ENCODE data around the gene ATN1. TPM values are rescaled to one million over a fixed set of nuclear protein-coding genes. Genes with fewer than 3 reads are reported as not detected.

Gene ATN1
- total RNA-seq, 2 experiments from 2014 or later = 33.9 to 34.6 TPM

DNA sequence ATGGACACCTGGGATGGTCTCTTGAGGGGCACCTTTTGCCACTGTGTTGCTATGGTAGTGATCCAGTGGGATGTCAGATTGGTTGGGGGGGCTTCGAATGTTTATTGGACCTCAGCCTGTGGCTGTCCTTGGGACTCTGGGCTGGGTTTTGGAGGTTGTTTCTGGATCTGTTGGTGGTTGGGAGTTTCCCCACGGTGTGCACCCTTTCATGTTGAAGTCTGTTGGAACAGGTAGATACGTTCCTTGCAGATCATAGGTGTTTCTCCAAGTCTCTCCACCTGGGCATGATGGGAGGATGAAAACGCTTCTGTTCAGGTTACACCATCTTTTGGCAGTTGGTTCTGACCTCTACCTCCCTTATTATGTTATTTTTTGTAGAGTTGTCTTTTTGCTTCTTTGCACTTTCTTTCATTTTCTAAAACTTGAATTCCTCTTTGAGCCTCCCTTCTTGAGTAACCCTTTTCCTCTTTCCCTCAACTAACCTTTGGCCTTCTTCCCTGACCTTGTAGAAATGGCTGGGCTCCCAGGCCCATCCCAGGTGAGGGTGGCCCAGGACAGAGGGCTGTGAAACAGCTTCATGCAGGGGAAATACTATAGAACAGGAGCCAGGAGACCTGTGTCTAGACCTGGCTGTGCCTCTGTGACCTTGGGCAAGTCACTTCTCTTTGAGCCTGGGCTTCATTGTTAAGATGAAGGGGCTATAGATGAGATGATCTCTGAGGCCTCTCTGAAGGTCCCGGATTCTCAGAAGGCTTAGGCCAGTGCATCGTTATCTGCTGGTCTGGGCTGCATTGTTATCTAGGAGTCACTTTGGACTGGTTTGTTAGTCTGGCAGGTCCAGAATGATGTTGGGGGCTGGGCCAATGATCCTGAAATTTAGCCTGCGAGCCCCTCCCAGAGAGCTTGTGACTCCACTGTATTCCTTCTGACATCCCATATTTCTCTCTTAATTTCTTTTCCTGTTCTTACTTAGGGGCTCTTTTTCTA, 2.0 kb downstream of the ATN1 start:
- Mint-ChIP-seq H3K36me3 (ENCODE audit: low read depth) (peaks cover 19% of the 10 kb centered on the region), H3K9me3 (no peaks in the 10 kb centered on the region), H3K27ac (peak overlapping the region; percentile 78), H3K4me1 (peaks cover 76% of the 10 kb centered on the region), H3K27me3 (no peaks in the 10 kb centered on the region), H3K4me3 (peak overlapping the region; percentile 78)
- DNase-seq = no peak
- ChIA-PET POLR2A (interaction anchor here (1.1 to 19.4 kb wide), 6 partner anchors 7 to 60 kb away, joined by 3 to 295 read pairs (median 8); partner anchors contain the start of genes C12orf57, PTPN6, RNU7-1 and SPSB2), CTCF (interaction anchor here (1.0 to 1.3 kb wide), 5 partner anchors 8 to 234 kb away, joined by 3 to 7 read pairs (median 3); partner anchors contain the start of genes C12orf57 and RNU7-1)

DNA sequence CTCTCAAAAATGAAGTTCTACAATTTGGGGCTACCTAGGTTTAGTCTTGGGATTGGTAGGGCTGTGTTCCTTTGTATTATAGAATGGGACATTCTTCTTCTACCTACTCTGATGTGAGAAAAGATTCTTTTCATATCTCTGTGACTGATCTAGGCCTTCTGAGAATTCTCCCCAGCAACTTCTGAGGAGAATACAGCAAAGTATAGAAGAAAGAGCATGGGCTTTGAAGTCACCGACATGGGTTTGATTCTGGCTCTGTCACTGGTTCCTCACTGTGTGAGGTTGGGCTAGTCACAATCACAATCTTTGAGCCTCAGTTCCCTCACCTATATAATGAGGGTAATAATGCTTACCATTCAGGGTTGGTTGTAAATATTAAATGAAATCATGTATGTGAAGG, 5.0 kb downstream of the ATN1 start:
- Mint-ChIP-seq H3K9me3 (no peaks in the 10 kb centered on the region), H3K4me1 (peaks cover 76% of the 10 kb centered on the region), H3K27ac (peak overlapping the region; percentile 76), H3K4me3 (no peak overlapping the region), H3K27me3 (no peaks in the 10 kb centered on the region), H3K36me3 (ENCODE audit: low read depth) (peaks cover 39% of the 10 kb centered on the region)
- CTCF ChIA-PET = interaction anchor here (1.0 to 1.4 kb wide), 3 partner anchors 9 to 60 kb away, joined by 4 to 6 read pairs (median 4); partner anchors contain the start of gene SPSB2
- no peak for DNase-seq
- POLR2A ChIA-PET = interaction anchor here (0.7 to 19.4 kb wide), 6 partner anchors 10 to 175 kb away, joined by 3 to 295 read pairs (median 3); partner anchors contain the start of genes C12orf57, ENO2, PTPN6 and RNU7-1

DNA sequence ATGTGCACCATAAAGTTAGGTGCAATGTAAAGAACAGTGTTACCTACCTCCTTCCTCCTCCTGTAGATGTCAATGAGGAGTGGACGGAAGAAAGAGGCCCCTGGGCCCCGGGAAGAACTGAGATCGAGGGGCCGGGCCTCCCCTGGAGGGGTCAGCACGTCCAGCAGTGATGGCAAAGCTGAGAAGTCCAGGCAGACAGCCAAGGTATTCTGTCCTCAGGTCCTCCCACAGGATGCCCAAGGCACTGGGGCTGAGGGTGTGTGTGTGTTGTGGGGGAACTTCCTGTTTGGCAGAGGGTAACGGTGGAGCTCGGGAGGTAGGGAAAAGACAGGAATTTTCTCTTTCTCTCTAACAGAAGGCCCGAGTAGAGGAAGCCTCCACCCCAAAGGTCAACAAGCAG, 6.4 kb downstream of the ATN1 start:
- Mint-ChIP-seq H3K27ac (peak overlapping the region; percentile 41), H3K4me1 (peaks cover 77% of the 10 kb centered on the region), H3K9me3 (no peaks in the 10 kb centered on the region), H3K4me3 (no peak overlapping the region), H3K36me3 (ENCODE audit: low read depth) (peaks cover 35% of the 10 kb centered on the region), H3K27me3 (no peaks in the 10 kb centered on the region)
- POLR2A ChIA-PET = interaction anchor here (1.4 to 19.4 kb wide), 5 partner anchors 8 to 66 kb away, joined by 4 to 295 read pairs (median 34); partner anchors contain the start of genes ATN1, C12orf57, PTPN6 and RNU7-1
- DNase-seq = no peak
- CTCF ChIA-PET = interaction anchor here (1.0 to 2.4 kb wide), 3 partner anchors 10 to 65 kb away, joined by 3 to 15 read pairs (median 3); no protein-coding TSS in a partner anchor

DNA sequence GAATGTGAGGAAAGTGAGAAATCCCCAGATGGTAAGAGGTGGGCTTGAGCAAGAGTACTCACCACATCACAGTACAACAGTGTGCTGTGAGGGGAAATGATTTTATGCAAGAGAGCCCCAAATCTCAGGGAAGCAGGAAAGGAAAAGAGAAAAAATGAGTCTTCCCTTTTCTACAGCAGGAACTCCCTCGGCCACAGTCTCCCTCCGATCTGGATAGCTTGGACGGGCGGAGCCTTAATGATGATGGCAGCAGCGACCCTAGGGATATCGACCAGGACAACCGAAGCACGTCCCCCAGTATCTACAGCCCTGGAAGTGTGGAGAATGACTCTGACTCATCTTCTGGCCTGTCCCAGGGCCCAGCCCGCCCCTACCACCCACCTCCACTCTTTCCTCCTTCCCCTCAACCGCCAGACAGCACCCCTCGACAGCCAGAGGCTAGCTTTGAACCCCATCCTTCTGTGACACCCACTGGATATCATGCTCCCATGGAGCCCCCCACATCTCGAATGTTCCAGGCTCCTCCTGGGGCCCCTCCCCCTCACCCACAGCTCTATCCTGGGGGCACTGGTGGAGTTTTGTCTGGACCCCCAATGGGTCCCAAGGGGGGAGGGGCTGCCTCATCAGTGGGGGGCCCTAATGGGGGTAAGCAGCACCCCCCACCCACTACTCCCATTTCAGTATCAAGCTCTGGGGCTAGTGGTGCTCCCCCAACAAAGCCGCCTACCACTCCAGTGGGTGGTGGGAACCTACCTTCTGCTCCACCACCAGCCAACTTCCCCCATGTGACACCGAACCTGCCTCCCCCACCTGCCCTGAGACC, 7.8 kb downstream of the ATN1 start:
- Mint-ChIP-seq H3K27ac (peak overlapping the region; percentile 95), H3K4me3 (peak overlapping the region; percentile 88), H3K27me3 (no peaks in the 10 kb centered on the region), H3K36me3 (ENCODE audit: low read depth) (peaks cover 38% of the 10 kb centered on the region), H3K9me3 (no peaks in the 10 kb centered on the region), H3K4me1 (peaks cover 69% of the 10 kb centered on the region)
- POLR2A ChIA-PET = interaction anchor here (1.0 to 19.4 kb wide), 7 partner anchors 9 to 83 kb away, joined by 4 to 295 read pairs (median 48); partner anchors contain the start of genes ATN1, C12orf57, CDCA3 and PTPN6
- no peak for DNase-seq
- CTCF ChIA-PET = interaction anchor here (2.4 to 6.5 kb wide), 3 partner anchors 10 to 28 kb away, joined by 15 to 71 read pairs (median 27); partner anchors contain the start of gene ATN1

DNA sequence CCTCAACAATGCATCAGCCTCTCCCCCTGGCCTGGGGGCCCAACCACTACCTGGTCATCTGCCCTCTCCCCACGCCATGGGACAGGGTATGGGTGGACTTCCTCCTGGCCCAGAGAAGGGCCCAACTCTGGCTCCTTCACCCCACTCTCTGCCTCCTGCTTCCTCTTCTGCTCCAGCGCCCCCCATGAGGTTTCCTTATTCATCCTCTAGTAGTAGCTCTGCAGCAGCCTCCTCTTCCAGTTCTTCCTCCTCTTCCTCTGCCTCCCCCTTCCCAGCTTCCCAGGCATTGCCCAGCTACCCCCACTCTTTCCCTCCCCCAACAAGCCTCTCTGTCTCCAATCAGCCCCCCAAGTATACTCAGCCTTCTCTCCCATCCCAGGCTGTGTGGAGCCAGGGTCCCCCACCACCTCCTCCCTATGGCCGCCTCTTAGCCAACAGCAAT, 8.5 kb downstream of the ATN1 start:
- Mint-ChIP-seq H3K36me3 (ENCODE audit: low read depth) (peaks cover 38% of the 10 kb centered on the region), H3K27ac (peak overlapping the region; percentile 95), H3K9me3 (no peaks in the 10 kb centered on the region), H3K4me3 (peak overlapping the region; percentile 88), H3K27me3 (no peaks in the 10 kb centered on the region), H3K4me1 (peaks cover 64% of the 10 kb centered on the region)
- CTCF ChIA-PET = interaction anchor here (0.7 to 6.5 kb wide), 3 partner anchors 10 to 27 kb away, joined by 3 to 71 read pairs (median 27); partner anchors contain the start of gene ATN1
- DNase-seq = no peak
- POLR2A ChIA-PET = interaction anchor here (0.7 to 19.4 kb wide), 9 partner anchors 10 to 172 kb away, joined by 4 to 295 read pairs (median 34); partner anchors contain the start of genes ATN1, C12orf57, C1RL and CDCA3

DNA sequence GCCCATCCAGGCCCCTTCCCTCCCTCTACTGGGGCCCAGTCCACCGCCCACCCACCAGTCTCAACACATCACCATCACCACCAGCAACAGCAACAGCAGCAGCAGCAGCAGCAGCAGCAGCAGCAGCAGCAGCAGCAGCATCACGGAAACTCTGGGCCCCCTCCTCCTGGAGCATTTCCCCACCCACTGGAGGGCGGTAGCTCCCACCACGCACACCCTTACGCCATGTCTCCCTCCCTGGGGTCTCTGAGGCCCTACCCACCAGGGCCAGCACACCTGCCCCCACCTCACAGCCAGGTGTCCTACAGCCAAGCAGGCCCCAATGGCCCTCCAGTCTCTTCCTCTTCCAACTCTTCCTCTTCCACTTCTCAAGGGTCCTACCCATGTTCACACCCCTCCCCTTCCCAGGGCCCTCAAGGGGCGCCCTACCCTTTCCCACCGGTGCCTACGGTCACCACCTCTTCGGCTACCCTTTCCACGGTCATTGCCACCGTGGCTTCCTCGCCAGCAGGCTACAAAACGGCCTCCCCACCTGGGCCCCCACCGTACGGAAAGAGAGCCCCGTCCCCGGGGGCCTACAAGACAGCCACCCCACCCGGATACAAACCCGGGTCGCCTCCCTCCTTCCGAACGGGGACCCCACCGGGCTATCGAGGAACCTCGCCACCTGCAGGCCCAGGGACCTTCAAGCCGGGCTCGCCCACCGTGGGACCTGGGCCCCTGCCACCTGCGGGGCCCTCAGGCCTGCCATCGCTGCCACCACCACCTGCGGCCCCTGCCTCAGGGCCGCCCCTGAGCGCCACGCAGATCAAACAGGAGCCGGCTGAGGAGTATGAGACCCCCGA, 9.1 kb downstream of the ATN1 start:
- peaks cover 61% of the 10 kb centered on the region for H3K4me1 Mint-ChIP-seq
- no peaks in the 10 kb centered on the region for H3K27me3 Mint-ChIP-seq
- peak; percentile 63 for DNase-seq
- peaks cover 38% of the 10 kb centered on the region for H3K36me3 Mint-ChIP-seq (ENCODE audit: low read depth)
- peak overlapping the region; percentile 88 for H3K4me3 Mint-ChIP-seq
- POLR2A ChIA-PET = interaction anchor here (0.7 to 19.4 kb wide), 21 partner anchors 10 to 248 kb away, joined by 3 to 295 read pairs (median 6); partner anchors contain the start of genes ATN1, C12orf57, C1RL and CDCA3
- no peaks in the 10 kb centered on the region for H3K9me3 Mint-ChIP-seq
- CTCF ChIA-PET = interaction anchor here (0.7 to 6.5 kb wide), 20 partner anchors 8 to 176 kb away, joined by 3 to 71 read pairs (median 10); partner anchors contain the start of genes ATN1, C1RL, LPCAT3 and PTPN6
- H3K27ac Mint-ChIP-seq = peak overlapping the region; percentile 95

DNA sequence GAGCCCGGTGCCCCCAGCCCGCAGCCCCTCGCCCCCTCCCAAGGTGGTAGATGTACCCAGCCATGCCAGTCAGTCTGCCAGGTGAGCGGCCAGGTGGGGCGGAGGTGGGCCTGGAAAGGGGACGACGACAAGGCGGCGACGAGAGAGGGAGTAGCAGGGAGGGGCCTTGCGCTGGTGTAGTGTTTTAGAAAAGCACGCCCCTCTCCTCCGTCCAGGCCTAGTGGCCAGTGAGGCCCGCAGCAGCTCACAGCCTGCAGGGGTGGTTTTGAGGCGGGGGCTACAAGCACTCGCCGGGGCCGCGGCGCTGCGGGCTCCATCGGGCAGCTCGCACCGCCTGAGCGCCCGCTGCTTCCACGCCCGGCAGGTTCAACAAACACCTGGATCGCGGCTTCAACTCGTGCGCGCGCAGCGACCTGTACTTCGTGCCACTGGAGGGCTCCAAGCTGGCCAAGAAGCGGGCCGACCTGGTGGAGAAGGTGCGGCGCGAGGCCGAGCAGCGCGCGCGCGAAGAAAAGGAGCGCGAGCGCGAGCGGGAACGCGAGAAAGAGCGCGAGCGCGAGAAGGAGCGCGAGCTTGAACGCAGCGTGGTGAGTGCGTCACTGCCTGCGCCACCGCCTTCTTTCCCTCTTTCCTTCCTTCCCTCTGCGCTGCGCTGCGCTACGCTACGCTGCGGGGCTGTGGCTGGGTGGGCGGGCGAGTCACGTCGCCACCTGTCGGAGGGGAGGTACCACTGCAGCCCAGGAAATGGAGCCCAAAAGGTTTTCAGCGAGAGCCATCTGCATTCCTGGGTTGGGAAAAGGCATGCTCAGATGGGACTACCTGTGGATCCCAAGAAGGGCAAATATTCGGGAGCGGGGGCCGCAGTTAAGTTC, 10.0 kb downstream of the ATN1 start:
- ChIA-PET POLR2A (interaction anchor here (0.6 to 19.4 kb wide), 25 partner anchors 10 to 397 kb away, joined by 3 to 295 read pairs (median 6); partner anchors contain the start of genes ATN1, C12orf57, CDCA3 and EMG1), CTCF (interaction anchor here (0.6 to 6.5 kb wide), 30 partner anchors 9 to 214 kb away, joined by 3 to 71 read pairs (median 6); partner anchors contain the start of genes ATN1, C1R, C1RL and CDCA3)
- Mint-ChIP-seq H3K27ac (peak overlapping the region; percentile 95), H3K9me3 (no peaks in the 10 kb centered on the region), H3K4me1 (peaks cover 54% of the 10 kb centered on the region), H3K36me3 (ENCODE audit: low read depth) (peaks cover 38% of the 10 kb centered on the region), H3K4me3 (peak overlapping the region; percentile 88), H3K27me3 (no peaks in the 10 kb centered on the region)
- peak; percentile 96 for DNase-seq

DNA sequence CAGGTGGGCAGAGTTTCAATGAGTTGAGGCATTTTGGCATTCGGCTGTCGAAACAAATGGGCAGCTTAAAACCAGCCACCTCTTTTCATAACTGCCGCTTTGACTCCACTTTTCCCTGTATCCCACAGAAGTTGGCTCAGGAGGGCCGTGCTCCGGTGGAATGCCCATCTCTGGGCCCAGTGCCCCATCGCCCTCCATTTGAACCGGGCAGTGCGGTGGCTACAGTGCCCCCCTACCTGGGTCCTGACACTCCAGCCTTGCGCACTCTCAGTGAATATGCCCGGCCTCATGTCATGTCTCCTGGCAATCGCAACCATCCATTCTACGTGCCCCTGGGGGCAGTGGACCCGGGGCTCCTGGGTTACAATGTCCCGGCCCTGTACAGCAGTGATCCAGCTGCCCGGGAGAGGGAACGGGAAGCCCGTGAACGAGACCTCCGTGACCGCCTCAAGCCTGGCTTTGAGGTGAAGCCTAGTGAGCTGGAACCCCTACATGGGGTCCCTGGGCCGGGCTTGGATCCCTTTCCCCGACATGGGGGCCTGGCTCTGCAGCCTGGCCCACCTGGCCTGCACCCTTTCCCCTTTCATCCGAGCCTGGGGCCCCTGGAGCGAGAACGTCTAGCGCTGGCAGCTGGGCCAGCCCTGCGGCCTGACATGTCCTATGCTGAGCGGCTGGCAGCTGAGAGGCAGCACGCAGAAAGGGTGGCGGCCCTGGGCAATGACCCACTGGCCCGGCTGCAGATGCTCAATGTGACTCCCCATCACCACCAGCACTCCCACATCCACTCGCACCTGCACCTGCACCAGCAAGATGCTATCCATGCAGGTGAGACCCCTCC, 10.8 kb downstream of the ATN1 start:
- CTCF ChIA-PET = interaction anchor here (0.8 to 6.5 kb wide), 26 partner anchors 8 to 174 kb away, joined by 3 to 71 read pairs (median 8); partner anchors contain the start of genes ATN1, C1R, C1RL and ENO2
- H3K4me1 Mint-ChIP-seq = peaks cover 52% of the 10 kb centered on the region

DNA sequence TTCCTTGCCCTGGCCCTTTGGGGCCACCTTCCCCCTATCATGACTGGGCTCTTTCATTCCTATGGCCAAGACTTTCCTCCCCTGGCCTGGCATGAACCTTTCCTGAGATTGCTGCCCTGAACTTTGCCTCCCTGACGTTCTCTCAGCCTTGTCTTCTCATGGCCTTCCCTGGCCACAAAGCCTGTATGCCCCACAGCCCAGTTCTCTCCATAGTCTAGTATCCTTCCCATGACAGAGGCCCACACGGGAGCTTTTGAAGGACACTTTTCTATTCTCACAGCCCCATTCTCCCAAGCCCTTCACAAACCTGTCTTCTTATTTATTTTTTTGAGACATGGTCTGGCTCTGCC, 11.4 kb downstream of the ATN1 start:
- no peak for DNase-seq
- ChIA-PET POLR2A (interaction anchor here (0.5 to 19.4 kb wide), 9 partner anchors 9 to 90 kb away, joined by 3 to 295 read pairs (median 11); partner anchors contain the start of genes ATN1, C12orf57, PTPN6 and RNU7-1), CTCF (interaction anchor here (1.1 to 6.5 kb wide), 6 partner anchors 12 to 71 kb away, joined by 3 to 71 read pairs (median 6); partner anchors contain the start of genes SPSB2 and TPI1)
- peaks cover 49% of the 10 kb centered on the region for H3K4me1 Mint-ChIP-seq
- no peaks in the 10 kb centered on the region for H3K27me3 Mint-ChIP-seq
- H3K4me3 Mint-ChIP-seq = peak overlapping the region; percentile 10
- peaks cover 29% of the 10 kb centered on the region for H3K36me3 Mint-ChIP-seq (ENCODE audit: low read depth)
- no peaks in the 10 kb centered on the region for H3K9me3 Mint-ChIP-seq
- peak overlapping the region; percentile 55 for H3K27ac Mint-ChIP-seq

More for the DNA sequence above, 10.8 kb downstream of the ATN1 start:
- H3K27me3 Mint-ChIP-seq = no peaks in the 10 kb centered on the region
- peak overlapping the region; percentile 95 for H3K27ac Mint-ChIP-seq
- POLR2A ChIA-PET = interaction anchor here (0.6 to 19.4 kb wide), 28 partner anchors 9 to 398 kb away, joined by 3 to 295 read pairs (median 5); partner anchors contain the start of genes ATN1, C12orf57, CDCA3 and EMG1
- H3K9me3 Mint-ChIP-seq = no peaks in the 10 kb centered on the region
- H3K36me3 Mint-ChIP-seq (ENCODE audit: low read depth) = peaks cover 35% of the 10 kb centered on the region
- peak overlapping the region; percentile 88 for H3K4me3 Mint-ChIP-seq
- DNase-seq = no peak

Data from activated CD4-positive, alpha-beta memory T cell treated with anti-CD3 and anti-CD28 coated beads, Interleukin-2, amount 10 ng/mL, durations not matched to agents 7 days and 5 days (primary cell).